Measurements from ENCODE around the gene HMOX2.

GRCh38 chr16:4465977-4466779 lies 10.0 kb upstream of the HMOX2 start:
- TF ChIP-seq EP300 (IDR thresholded peaks at IDR 0.05; ENCODE audit: borderline replicate concordance) (no peak), TEAD4 (IDR thresholded peaks at IDR 0.05) (no peak), CEBPB (IDR thresholded peaks at IDR 0.05) (no peak), TAF1 (IDR thresholded peaks at IDR 0.05; ENCODE audit: low read depth) (no peak), FOXM1 (IDR thresholded peaks at IDR 0.05; ENCODE audit: borderline replicate concordance, low read depth) (no peak), TCF12 (IDR thresholded peaks at IDR 0.05; ENCODE audit: low read depth) (no peak)

Measured in Ishikawa (cell line).